ENCODE measurements around the gene KIZ. TPM values are rescaled to one million over a fixed set of nuclear protein-coding genes. Genes with fewer than 3 reads are reported as not detected.
"Not testable (repeated sequence)": the region's sequence is repeated elsewhere in the genome, so short reads cannot be mapped to it uniquely, and the experiment has no call there.

The KIZ gene
- total RNA-seq, 1 donor from 2014 or later: 42.3 TPM

- H3K4me3 ChIP-seq: no peak overlapping the region
- DNase-seq: no peak
- H3K27ac ChIP-seq (replicated peaks): no peak overlapping the region
- H3K36me3 ChIP-seq: peaks cover 31% of the 10 kb centered on the region
- TF ChIP-seq, protein P1, sequence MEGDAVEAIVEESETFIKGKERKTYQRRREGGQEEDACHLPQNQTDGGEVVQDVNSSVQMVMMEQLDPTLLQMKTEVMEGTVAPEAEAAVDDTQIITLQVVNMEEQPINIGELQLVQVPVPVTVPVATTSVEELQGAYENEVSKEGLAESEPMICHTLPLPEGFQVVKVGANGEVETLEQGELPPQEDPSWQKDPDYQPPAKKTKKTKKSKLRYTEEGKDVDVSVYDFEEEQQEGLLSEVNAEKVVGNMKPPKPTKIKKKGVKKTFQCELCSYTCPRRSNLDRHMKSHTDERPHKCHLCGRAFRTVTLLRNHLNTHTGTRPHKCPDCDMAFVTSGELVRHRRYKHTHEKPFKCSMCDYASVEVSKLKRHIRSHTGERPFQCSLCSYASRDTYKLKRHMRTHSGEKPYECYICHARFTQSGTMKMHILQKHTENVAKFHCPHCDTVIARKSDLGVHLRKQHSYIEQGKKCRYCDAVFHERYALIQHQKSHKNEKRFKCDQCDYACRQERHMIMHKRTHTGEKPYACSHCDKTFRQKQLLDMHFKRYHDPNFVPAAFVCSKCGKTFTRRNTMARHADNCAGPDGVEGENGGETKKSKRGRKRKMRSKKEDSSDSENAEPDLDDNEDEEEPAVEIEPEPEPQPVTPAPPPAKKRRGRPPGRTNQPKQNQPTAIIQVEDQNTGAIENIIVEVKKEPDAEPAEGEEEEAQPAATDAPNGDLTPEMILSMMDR (IDR thresholded peaks at IDR 0.05; ENCODE audit: borderline replicate concordance): no peak
- H3K27me3 ChIP-seq (ENCODE audit: low read depth): no peaks in the 10 kb centered on the region
- H3K9me3 ChIP-seq (replicated peaks): peaks cover 4% of the 10 kb centered on the region
- intact Hi-C loops (cut with micrococcal nuclease): no loop called here
- H3K4me1 ChIP-seq: no peaks in the 10 kb centered on the region
Measured at GRCh38 chr20:21159658-21160380, 33.9 kb downstream of the KIZ start.

DNA sequence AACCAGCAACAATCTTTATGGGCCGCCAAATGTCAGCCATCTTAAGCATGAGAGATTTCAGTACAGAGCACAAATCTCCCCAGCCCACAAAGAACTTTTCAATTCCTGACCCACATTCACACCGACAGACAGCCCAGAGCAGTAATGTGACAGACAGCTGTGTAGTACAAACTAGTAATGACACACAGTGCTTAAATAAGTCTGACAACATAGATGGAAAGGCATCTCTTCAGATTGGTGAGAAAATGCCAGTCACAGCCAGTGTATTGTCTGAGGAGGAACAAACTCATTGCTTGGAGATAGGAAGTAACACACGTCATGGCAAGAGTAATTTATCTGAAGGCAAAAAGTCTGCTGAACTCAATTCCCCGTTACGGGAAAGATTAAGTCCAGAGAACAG, 36.0 kb downstream of the KIZ start:
- TF ChIP-seq, protein P1 (IDR thresholded peaks at IDR 0.05; ENCODE audit: borderline replicate concordance): no peak
- Histone ChIP-seq H3K4me1 (no peaks in the 10 kb centered on the region), H3K27ac (replicated peaks) (no peak overlapping the region), H3K27me3 (ENCODE audit: low read depth) (no peaks in the 10 kb centered on the region), H3K4me3 (no peak overlapping the region), H3K9me3 (replicated peaks) (no peaks in the 10 kb centered on the region), H3K36me3 (peaks cover 37% of the 10 kb centered on the region)
- no peak for DNase-seq
- intact Hi-C loops (cut with micrococcal nuclease): no loop called here

- no peak for DNase-seq
- H3K4me1 ChIP-seq: no peaks in the 10 kb centered on the region
- H3K27me3 ChIP-seq (ENCODE audit: low read depth): no peaks in the 10 kb centered on the region
- TF ChIP-seq, protein P1 (IDR thresholded peaks at IDR 0.05; ENCODE audit: borderline replicate concordance): no peak
- peaks cover 44% of the 10 kb centered on the region for H3K36me3 ChIP-seq
- H3K9me3 ChIP-seq (replicated peaks): no peaks in the 10 kb centered on the region
- H3K4me3 ChIP-seq: no peak overlapping the region
- no peak overlapping the region for H3K27ac ChIP-seq (replicated peaks)
- intact Hi-C loops (cut with micrococcal nuclease): no loop called here
Measured at GRCh38 chr20:21162631-21163030, 36.7 kb downstream of the KIZ start.

DNA sequence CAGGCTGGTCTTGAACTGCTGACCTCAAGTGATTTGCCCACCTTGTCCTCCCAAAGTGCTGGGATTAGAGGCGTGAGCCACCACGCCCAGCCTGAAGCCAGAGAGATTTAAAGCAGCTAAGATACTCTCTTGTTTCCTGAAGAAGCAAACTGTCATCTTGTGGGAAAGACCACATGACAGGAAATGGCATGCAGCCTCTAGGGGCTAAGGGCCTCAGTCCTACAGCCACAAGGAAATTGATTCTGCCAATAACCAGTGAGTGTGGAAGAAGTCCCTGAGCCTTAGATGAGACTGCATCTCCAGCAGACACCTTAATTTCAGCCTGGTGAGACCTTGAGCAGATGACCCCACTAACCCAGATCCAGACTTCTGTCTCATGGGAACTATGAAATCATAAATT, 40.9 kb downstream of the KIZ start:
- H3K9me3 ChIP-seq (replicated peaks): no peaks in the 10 kb centered on the region
- intact Hi-C loops (cut with micrococcal nuclease): no loop called here
- H3K27ac ChIP-seq (replicated peaks): no peak overlapping the region
- TF ChIP-seq, protein P1 (IDR thresholded peaks at IDR 0.05; ENCODE audit: borderline replicate concordance): no peak
- peaks cover 50% of the 10 kb centered on the region for H3K36me3 ChIP-seq
- H3K27me3 ChIP-seq (ENCODE audit: low read depth): no peaks in the 10 kb centered on the region
- DNase-seq: no peak
- no peaks in the 10 kb centered on the region for H3K4me1 ChIP-seq
- H3K4me3 ChIP-seq: no peak overlapping the region

GRCh38 chr20:21167261-21167660, 41.4 kb downstream of the KIZ start:
- no peak overlapping the region for H3K27ac ChIP-seq (replicated peaks)
- H3K4me3 ChIP-seq: no peak overlapping the region
- peaks cover 46% of the 10 kb centered on the region for H3K36me3 ChIP-seq
- H3K9me3 ChIP-seq (replicated peaks): no peaks in the 10 kb centered on the region
- DNase-seq: no peak
- H3K4me1 ChIP-seq: no peaks in the 10 kb centered on the region
- H3K27me3 ChIP-seq (ENCODE audit: low read depth): no peaks in the 10 kb centered on the region
- TF ChIP-seq, protein P1 (IDR thresholded peaks at IDR 0.05; ENCODE audit: borderline replicate concordance): no peak
- intact Hi-C loops (cut with micrococcal nuclease): no loop called here

- H3K36me3 ChIP-seq: peaks cover 38% of the 10 kb centered on the region
- intact Hi-C loops (cut with micrococcal nuclease); H3K9me3 ChIP-seq (replicated peaks); H3K27ac ChIP-seq (replicated peaks); H3K4me3 ChIP-seq; H3K27me3 ChIP-seq (ENCODE audit: low read depth); H3K4me1 ChIP-seq; DNase-seq: not testable (repeated sequence)
Measured at GRCh38 chr20:21168061-21168460, 42.2 kb downstream of the KIZ start.

Data from left ventricle myocardium inferior (tissue), 1 donor.